ENCODE data around the gene CSRNP2.

DNA sequence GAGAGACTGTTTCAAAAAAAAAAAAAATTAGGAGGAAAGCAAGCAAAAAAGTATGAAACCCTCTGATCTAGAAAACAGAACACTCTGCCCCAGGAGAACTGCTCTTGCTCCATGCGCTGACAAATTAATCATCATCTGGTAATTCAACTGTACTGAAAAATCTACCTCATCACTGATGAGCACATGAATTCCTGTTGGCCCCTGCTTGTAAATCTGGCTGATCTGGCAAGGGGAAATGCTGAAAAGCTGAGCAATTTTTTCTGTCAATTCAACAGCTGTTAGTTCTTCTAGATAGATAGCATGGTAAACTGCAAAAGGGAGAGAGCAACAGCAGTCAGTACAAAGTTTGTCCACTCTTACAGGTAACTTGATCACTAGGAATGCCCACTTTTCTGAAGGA is 15.2 kb upstream of the CSRNP2 start:
- TF ChIP-seq, protein P1, sequence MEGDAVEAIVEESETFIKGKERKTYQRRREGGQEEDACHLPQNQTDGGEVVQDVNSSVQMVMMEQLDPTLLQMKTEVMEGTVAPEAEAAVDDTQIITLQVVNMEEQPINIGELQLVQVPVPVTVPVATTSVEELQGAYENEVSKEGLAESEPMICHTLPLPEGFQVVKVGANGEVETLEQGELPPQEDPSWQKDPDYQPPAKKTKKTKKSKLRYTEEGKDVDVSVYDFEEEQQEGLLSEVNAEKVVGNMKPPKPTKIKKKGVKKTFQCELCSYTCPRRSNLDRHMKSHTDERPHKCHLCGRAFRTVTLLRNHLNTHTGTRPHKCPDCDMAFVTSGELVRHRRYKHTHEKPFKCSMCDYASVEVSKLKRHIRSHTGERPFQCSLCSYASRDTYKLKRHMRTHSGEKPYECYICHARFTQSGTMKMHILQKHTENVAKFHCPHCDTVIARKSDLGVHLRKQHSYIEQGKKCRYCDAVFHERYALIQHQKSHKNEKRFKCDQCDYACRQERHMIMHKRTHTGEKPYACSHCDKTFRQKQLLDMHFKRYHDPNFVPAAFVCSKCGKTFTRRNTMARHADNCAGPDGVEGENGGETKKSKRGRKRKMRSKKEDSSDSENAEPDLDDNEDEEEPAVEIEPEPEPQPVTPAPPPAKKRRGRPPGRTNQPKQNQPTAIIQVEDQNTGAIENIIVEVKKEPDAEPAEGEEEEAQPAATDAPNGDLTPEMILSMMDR (IDR thresholded peaks at IDR 0.05), result no peak
- TF ChIP-seq POLR2A (IDR thresholded peaks at IDR 0.05), result no peak

All from thyroid gland (tissue), 4 donors.